GM10266 (cell line): Measurements from ENCODE around the gene MICU1.
A peak's percentile ranks its signal among the peaks of the same experiment; 100 is the strongest.

ENCODE experiments used
- DNase-seq: peaks from one replicate; pipeline ENCODE4 v3.0.0; 2012; ENCODE audit errors: extremely low spot score
- CTCF ChIP-seq: IDR thresholded peaks from 2 replicates; pipeline ENCODE4 v1.5.1; 2012; ENCODE audit warnings: mild to moderate bottlenecking, low read depth; ENCODE audit not compliant: control insufficient read depth, insufficient read depth; ENCODE audit errors: missing control alignments

Gene MICU1

GRCh38 chr10:72605122-72605521 is 20.8 kb downstream of the MICU1 start:
- TF ChIP-seq CTCF = no peak
- no peak for DNase-seq

- DNase-seq = no peak
- no peak for TF ChIP-seq CTCF
These were observed 24.7 kb downstream of the MICU1 start for GRCh38 chr10:72601144-72601543.

GRCh38 chr10:72598769-72599701 is 26.8 kb downstream of the MICU1 start:
- no peak for TF ChIP-seq CTCF
- DNase-seq = no peak

GRCh38 chr10:72597897-72598296 is 28.0 kb downstream of the MICU1 start:
- no peak for TF ChIP-seq CTCF
- DNase-seq = peak; percentile 24

- no peak for DNase-seq
- no peak for TF ChIP-seq CTCF
These were observed 30.4 kb downstream of the MICU1 start for GRCh38 chr10:72595436-72595835.

- no peak for DNase-seq
- no peak for TF ChIP-seq CTCF
These were observed 31.9 kb downstream of the MICU1 start for GRCh38 chr10:72593963-72594362.

- no peak for TF ChIP-seq CTCF
- DNase-seq = no peak
These were observed 37.6 kb downstream of the MICU1 start for GRCh38 chr10:72588266-72588665.
